Stimulated activated CD4-positive, alpha-beta T cell treated with anti-CD3 and anti-CD28 coated beads, Interleukin-2, amount 100 ng/mL, for 4 hours (primary cell): ENCODE data around the gene MAPK8IP3.

Experiments used
- DNase-seq: peaks from one replicate; pipeline ENCODE4 v3.0.0-alpha.2; 2020; ENCODE audit warnings: low read depth

The MAPK8IP3 gene

GRCh38 chr16:1812732-1813163 is 106.8 kb downstream of the MAPK8IP3 start:
- peak; percentile 39 for DNase-seq

DNA sequence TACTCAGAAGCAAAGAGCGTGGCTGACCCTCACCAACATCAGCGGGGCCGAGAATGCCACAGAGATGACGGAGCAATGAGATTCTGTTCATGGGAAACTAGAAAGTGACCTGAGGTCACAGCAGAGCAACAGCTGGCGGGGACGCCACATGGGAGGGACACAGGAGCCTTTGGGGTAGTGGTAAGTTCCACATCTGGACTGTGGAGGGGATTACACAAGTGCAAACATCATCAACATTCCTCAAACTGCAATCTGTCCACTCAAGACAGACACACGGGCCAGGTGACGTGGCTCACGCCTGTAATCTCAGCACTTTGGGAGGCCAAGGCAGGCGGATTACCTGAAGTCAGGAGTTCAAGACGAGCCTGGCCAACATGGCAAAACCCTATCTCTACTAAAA is 109.5 kb downstream of the MAPK8IP3 start:
- DNase-seq: no peak

- DNase-seq: no peak
These were observed 110.6 kb downstream of the MAPK8IP3 start for GRCh38 chr16:1816396-1817275.

GRCh38 chr16:1817276-1817589 is 111.2 kb downstream of the MAPK8IP3 start:
- DNase-seq: no peak

DNA sequence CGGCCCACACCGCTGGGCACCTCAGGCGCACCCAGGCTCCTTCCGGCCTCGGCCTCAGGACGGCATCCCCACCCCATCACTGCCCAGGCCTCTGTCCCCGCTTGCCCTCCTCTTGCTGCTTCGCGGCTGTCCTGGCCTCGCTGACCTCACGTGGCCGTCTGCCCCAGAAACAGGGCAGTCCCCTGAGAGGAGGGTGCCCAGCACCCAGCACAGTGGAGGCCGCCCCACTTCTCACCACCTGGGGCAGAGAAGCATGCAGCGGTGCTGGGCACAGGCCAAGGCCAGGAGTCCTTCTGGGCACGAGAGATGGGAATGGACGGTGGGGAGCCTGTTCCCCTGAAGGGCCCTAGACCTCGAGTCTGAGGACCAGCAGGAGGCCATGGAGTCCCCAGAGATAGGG is 111.7 kb downstream of the MAPK8IP3 start:
- DNase-seq: no peak

GRCh38 chr16:1818204-1818872 is 112.3 kb downstream of the MAPK8IP3 start:
- DNase-seq: no peak

DNA sequence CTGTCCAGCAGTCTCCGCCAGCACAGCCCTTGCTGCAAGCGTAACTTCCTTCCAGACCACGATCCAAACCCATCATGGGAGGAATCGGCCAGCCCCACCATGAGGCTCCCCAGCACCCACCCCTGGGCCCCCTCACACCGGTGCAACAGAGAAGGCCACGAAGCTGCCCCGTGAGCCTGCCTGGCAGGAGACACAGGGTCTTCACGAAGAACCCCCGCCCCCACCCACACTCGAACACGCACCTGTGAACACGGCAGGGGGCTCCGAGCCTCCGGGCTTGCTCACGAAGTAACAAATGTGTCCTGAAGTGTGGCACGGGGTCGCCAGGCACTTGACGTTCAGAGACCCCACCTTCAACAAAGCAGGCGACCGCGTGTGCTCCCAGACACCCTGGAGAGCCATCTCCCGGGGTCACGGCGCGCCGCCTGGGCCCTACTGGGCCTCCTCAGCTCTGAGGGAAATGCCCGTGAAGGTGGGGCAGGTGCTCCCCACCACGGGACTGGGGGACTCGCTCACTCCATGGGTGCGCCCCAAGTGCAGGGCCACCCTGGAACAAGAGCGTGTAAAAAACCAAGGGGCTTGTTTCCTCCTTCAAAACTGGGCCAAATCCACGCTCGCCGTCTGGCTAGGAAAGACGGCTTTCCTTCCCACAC is 113.0 kb downstream of the MAPK8IP3 start:
- no peak for DNase-seq

- DNase-seq: no peak
These were observed 113.6 kb downstream of the MAPK8IP3 start for GRCh38 chr16:1819611-1820010.
